Measurements from ENCODE around the gene TTC7B. TPM values are rescaled to one million over a fixed set of nuclear protein-coding genes. Genes with fewer than 3 reads are reported as not detected.

TTC7B gene
- total and polyA plus RNA-seq, 2 donors (not counting 1 experiment from before 2014, with no cell fraction given) = 18.8 to 37.5 TPM

- Histone ChIP-seq H3K4me1 (ENCODE audit: control insufficient read depth, extremely low read depth, insufficient read depth, low read length) (no peaks in the 10 kb centered on the region), H3K27me3 (ENCODE audit: control insufficient read depth, insufficient read depth, low read length) (no peaks in the 10 kb centered on the region), H3K4me2 (ENCODE audit: extremely low read depth, insufficient read depth, low read length) (no peak overlapping the region), H2AFZ (ENCODE audit: low read length) (no peak overlapping the region), H3K36me3 (ENCODE audit: control insufficient read depth, insufficient read depth, low read length) (no peaks in the 10 kb centered on the region), H3K79me2 (ENCODE audit: control insufficient read depth, insufficient read depth, low read length) (no peaks in the 10 kb centered on the region), H3K9me3 (ENCODE audit: control insufficient read depth, insufficient read depth, low read depth, low read length) (no peaks in the 10 kb centered on the region), H3K27ac (ENCODE audit: insufficient read depth, low read length) (no peak overlapping the region), H3K9ac (ENCODE audit: insufficient read depth, low read length) (no peak overlapping the region), H3K4me3 (replicated peaks in 1 of 4; ENCODE audit: control extremely low read depth in 1 of 4, insufficient read depth in 1 of 4, low read depth in 3 of 4, low read length in 4 of 4) (no peak overlapping the region), H4K20me1 (ENCODE audit: control insufficient read depth, extremely low read depth, insufficient read depth, low read length) (no peaks in the 10 kb centered on the region)
- TF ChIP-seq EZH2 (IDR thresholded peaks at IDR 0.05; ENCODE audit: low read length, missing control alignments) = no peak
- no peak for TF ChIP-seq CTCF (conservative IDR thresholded peaks at IDR 0.05 in 1 of 2, IDR thresholded peaks at IDR 0.05 in 1 of 2; ENCODE audit: low read depth in 1 of 2, low read length in 2 of 2)
- no peak for DNase-seq (ENCODE audit: low read depth in 2 of 2)
These were observed 260.9 kb downstream of the TTC7B start for GRCh38 chr14:90555126-90556011.

GRCh38 chr14:90554341-90554740 lies 261.9 kb downstream of the TTC7B start:
- Histone ChIP-seq H3K36me3 (ENCODE audit: control insufficient read depth, insufficient read depth, low read length) (no peaks in the 10 kb centered on the region), H4K20me1 (ENCODE audit: control insufficient read depth, extremely low read depth, insufficient read depth, low read length) (no peaks in the 10 kb centered on the region), H3K4me2 (ENCODE audit: extremely low read depth, insufficient read depth, low read length) (no peak overlapping the region), H2AFZ (ENCODE audit: low read length) (no peak overlapping the region), H3K27ac (ENCODE audit: insufficient read depth, low read length) (no peak overlapping the region), H3K79me2 (ENCODE audit: control insufficient read depth, insufficient read depth, low read length) (no peaks in the 10 kb centered on the region), H3K27me3 (ENCODE audit: control insufficient read depth, insufficient read depth, low read length) (no peaks in the 10 kb centered on the region), H3K9me3 (ENCODE audit: control insufficient read depth, insufficient read depth, low read depth, low read length) (no peaks in the 10 kb centered on the region), H3K4me1 (ENCODE audit: control insufficient read depth, extremely low read depth, insufficient read depth, low read length) (no peaks in the 10 kb centered on the region), H3K4me3 (replicated peaks in 1 of 4; ENCODE audit: control extremely low read depth in 1 of 4, insufficient read depth in 1 of 4, low read depth in 3 of 4, low read length in 4 of 4) (no peak overlapping the region), H3K9ac (ENCODE audit: insufficient read depth, low read length) (no peak overlapping the region)
- DNase-seq (ENCODE audit: low read depth in 2 of 2) = no peak
- TF ChIP-seq EZH2 (IDR thresholded peaks at IDR 0.05; ENCODE audit: low read length, missing control alignments) (no peak), CTCF (conservative IDR thresholded peaks at IDR 0.05 in 1 of 2, IDR thresholded peaks at IDR 0.05 in 1 of 2; ENCODE audit: low read depth in 1 of 2, low read length in 2 of 2) (no peak)

GRCh38 chr14:90553921-90554336 lies 262.3 kb downstream of the TTC7B start:
- Histone ChIP-seq H3K4me1 (ENCODE audit: control insufficient read depth, extremely low read depth, insufficient read depth, low read length) (no peaks in the 10 kb centered on the region), H3K4me3 (replicated peaks in 1 of 4; ENCODE audit: control extremely low read depth in 1 of 4, insufficient read depth in 1 of 4, low read depth in 3 of 4, low read length in 4 of 4) (no peak overlapping the region), H3K27me3 (ENCODE audit: control insufficient read depth, insufficient read depth, low read length) (no peaks in the 10 kb centered on the region), H3K27ac (ENCODE audit: insufficient read depth, low read length) (no peak overlapping the region), H3K79me2 (ENCODE audit: control insufficient read depth, insufficient read depth, low read length) (no peaks in the 10 kb centered on the region), H3K36me3 (ENCODE audit: control insufficient read depth, insufficient read depth, low read length) (no peaks in the 10 kb centered on the region), H3K9me3 (ENCODE audit: control insufficient read depth, insufficient read depth, low read depth, low read length) (no peaks in the 10 kb centered on the region), H3K4me2 (ENCODE audit: extremely low read depth, insufficient read depth, low read length) (no peak overlapping the region), H3K9ac (ENCODE audit: insufficient read depth, low read length) (no peak overlapping the region), H4K20me1 (ENCODE audit: control insufficient read depth, extremely low read depth, insufficient read depth, low read length) (no peaks in the 10 kb centered on the region), H2AFZ (ENCODE audit: low read length) (no peak overlapping the region)
- no peak for DNase-seq (ENCODE audit: low read depth in 2 of 2)
- TF ChIP-seq CTCF (conservative IDR thresholded peaks at IDR 0.05 in 1 of 2, IDR thresholded peaks at IDR 0.05 in 1 of 2; ENCODE audit: low read depth in 1 of 2, low read length in 2 of 2) (no peak), EZH2 (IDR thresholded peaks at IDR 0.05; ENCODE audit: low read length, missing control alignments) (no peak)

Measured in fibroblast of lung (primary cell).